Activated CD4-positive, alpha-beta T cell treated with anti-CD3 and anti-CD28 coated beads, Interleukin-2, amount 10 ng/mL, durations not matched to agents 24 days and 14 days (primary cell): ENCODE measurements around the gene CHD1. TPM values are rescaled to one million over a fixed set of nuclear protein-coding genes. Genes with fewer than 3 reads are reported as not detected.

Experiments
- DNase-seq: peaks from one replicate; pipeline ENCODE4 v3.0.0; 2022
- H3K27ac Mint-ChIP-seq: one replicate; pipeline ENCODE4 v1.8.0; 2022; ENCODE audit warnings: mild to moderate bottlenecking, mixed read lengths
- H3K27me3 Mint-ChIP-seq: one replicate; pipeline ENCODE4 v1.8.0; 2022; ENCODE audit warnings: mixed read lengths
- H3K36me3 Mint-ChIP-seq: one replicate; pipeline ENCODE4 v1.8.0; 2022; ENCODE audit warnings: low read depth, mild to moderate bottlenecking, mixed read lengths
- H3K4me1 Mint-ChIP-seq: one replicate; pipeline ENCODE4 v1.8.0; 2021; ENCODE audit warnings: mixed read lengths
- H3K4me3 Mint-ChIP-seq: one replicate; pipeline ENCODE4 v1.8.0; 2022; ENCODE audit warnings: mild to moderate bottlenecking, moderate library complexity, mixed read lengths
- H3K9me3 Mint-ChIP-seq: one replicate; pipeline ENCODE4 v1.8.0; 2021; ENCODE audit warnings: mixed read lengths
- intact Hi-C: fragments of 100-400 bp; cut with micrococcal nuclease; formaldehyde crosslinking; loops from one replicate; pipeline ENCODE4 v1.15.1; 2023
- total RNA-seq: library from RNA; stranded (reverse); gene quantifications from 2 replicates; pipeline ENCODE4 v1.2.3, GENCODE V29; 2022

Gene CHD1
- total RNA-seq, 1 donor from 2014 or later: 74.2 TPM

DNA sequence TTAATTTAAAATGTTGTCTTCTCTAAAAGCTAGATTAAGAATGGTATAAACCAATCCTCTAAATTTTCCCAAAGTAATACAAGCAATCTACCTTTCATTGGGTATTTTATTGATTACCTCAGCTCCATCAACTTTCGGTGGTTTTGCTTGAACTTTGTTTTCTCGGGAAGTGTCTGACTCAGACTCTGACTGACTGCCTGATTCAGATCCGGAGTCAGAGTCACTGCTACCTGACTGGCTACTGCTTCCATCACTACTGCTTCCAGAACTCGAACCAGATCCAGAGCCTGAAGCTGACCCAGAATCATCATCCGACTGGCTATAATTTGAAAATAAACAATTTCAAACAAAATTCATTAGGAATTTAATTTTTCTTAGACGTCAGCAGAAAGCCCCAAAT lies 24.0 kb downstream of the CHD1 start:
- peak overlapping the region; percentile 53 for H3K27ac Mint-ChIP-seq
- no peaks in the 10 kb centered on the region for H3K9me3 Mint-ChIP-seq
- no peak for DNase-seq
- no peaks in the 10 kb centered on the region for H3K27me3 Mint-ChIP-seq
- H3K36me3 Mint-ChIP-seq: peaks cover 30% of the 10 kb centered on the region
- intact Hi-C loops: no loop called here
- H3K4me3 Mint-ChIP-seq: no peak overlapping the region
- H3K4me1 Mint-ChIP-seq: peaks cover 29% of the 10 kb centered on the region

DNA sequence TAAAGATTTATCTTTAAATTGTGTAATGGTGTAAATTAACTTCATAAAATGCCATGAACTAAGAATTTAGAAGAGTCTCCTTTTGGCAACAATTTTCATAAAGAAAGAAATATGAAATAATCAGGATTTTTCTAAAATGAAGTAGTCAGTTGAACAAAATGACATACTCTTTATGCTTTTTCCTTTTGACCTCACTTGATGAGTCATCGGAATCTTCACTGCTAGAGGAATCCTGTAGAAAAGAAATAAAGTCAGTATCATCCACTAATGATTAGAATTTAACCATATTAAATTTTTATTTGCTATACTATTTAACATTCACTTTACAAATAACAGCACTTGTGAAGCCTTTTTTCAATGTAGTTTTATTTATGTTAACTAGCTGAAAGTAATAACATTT lies 26.1 kb downstream of the CHD1 start:
- intact Hi-C loops: no loop called here
- Mint-ChIP-seq H3K4me3 (no peak overlapping the region), H3K27me3 (no peaks in the 10 kb centered on the region), H3K4me1 (peaks cover 19% of the 10 kb centered on the region), H3K9me3 (no peaks in the 10 kb centered on the region), H3K36me3 (peaks cover 39% of the 10 kb centered on the region), H3K27ac (no peak overlapping the region)
- DNase-seq: no peak

DNA sequence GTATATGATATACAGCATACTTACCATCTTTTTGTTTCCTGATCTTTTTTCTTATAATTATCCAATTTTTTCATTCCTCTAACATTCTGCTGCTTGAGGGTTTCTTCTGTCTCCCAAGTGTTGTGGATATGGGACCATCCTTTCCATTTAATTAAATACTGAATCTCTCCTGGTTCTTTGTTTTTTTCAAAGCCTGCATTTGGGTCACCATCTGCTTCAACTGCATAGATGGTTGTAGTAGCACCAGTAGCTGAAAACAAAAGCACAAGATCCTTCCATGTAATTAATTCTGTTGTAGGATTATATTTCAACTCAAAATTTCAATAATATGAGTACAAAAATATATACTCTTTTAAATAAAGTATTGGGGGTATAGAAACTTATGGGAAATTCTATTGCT lies 29.4 kb downstream of the CHD1 start:
- no peak overlapping the region for H3K27ac Mint-ChIP-seq
- H3K4me1 Mint-ChIP-seq: peaks cover 5% of the 10 kb centered on the region
- no peak overlapping the region for H3K4me3 Mint-ChIP-seq
- no peak for DNase-seq
- H3K27me3 Mint-ChIP-seq: no peaks in the 10 kb centered on the region
- H3K36me3 Mint-ChIP-seq: peaks cover 50% of the 10 kb centered on the region
- intact Hi-C loops: no loop called here
- H3K9me3 Mint-ChIP-seq: no peaks in the 10 kb centered on the region

DNA sequence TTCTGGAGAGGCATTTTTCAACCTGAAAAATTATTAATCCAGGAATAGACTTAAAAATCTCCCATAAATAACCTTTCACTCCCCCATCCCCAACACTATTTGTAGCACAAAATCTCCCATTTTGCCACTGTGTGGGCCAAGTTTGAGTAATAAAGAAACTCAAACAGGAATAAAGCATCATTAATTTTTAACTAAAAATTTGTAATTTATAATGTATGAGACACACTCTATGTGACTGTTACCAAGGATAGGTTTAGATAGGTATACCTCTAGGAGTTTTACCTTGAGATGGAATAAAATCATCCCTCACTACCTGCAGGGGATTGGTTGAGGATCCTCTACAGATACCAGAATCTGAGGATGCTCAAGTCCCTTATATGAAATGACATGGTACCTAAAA lies 30.1 kb downstream of the CHD1 start:
- Mint-ChIP-seq H3K27ac (no peak overlapping the region), H3K27me3 (no peaks in the 10 kb centered on the region), H3K9me3 (no peaks in the 10 kb centered on the region), H3K4me3 (no peak overlapping the region), H3K36me3 (peaks cover 49% of the 10 kb centered on the region), H3K4me1 (peaks cover 3% of the 10 kb centered on the region)
- no peak for DNase-seq
- intact Hi-C loops: no loop called here

DNA sequence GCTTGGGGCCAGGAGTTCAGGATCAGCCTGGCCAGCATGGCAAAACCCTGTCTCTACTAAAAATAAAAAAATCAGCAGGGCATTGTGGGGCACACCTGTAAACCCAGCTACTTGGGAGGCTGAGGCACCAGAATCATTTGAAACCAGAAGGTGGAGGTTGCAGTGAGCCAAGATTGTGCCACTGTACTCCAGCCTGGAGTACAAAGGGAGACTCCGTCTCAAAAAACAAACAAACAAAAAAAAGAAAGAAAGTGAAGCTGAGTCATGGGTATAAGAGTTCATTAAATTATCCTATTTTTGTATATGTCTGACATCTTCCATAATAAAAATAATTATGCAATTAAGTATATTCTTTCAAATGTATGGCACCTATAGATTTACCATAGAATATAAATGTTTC lies 37.2 kb downstream of the CHD1 start:
- intact Hi-C loops: loop anchor here (5.0 kb wide), 1 partner anchor 34 kb away; no protein-coding TSS in a partner anchor

DNA sequence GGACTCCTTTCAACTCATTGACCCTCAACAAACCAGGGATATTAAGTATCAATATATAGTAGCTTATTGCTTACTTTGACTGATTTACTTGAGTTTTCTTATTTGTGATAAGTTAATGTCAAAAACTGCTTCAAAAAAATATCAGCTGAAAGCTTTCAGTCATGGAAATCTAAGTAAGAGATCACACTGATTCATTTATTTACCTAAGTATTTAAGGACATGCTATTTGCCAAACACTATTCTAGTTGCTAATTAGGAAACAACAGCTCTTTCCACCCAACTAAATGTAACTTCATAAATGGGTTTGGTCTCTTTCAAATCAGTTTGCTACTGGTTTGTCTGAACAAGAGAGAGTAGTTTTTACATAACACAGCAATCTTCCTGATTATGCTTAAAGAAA lies 48.2 kb downstream of the CHD1 start:
- H3K27ac Mint-ChIP-seq: no peak overlapping the region
- H3K4me1 Mint-ChIP-seq: peaks cover 10% of the 10 kb centered on the region
- peaks cover 66% of the 10 kb centered on the region for H3K36me3 Mint-ChIP-seq
- no peaks in the 10 kb centered on the region for H3K9me3 Mint-ChIP-seq
- no peak overlapping the region for H3K4me3 Mint-ChIP-seq
- no peaks in the 10 kb centered on the region for H3K27me3 Mint-ChIP-seq
- no peak for DNase-seq
- intact Hi-C loops: no loop called here

More for the DNA sequence above, 37.2 kb downstream of the CHD1 start:
- Mint-ChIP-seq H3K36me3 (peaks cover 60% of the 10 kb centered on the region), H3K4me3 (no peak overlapping the region), H3K4me1 (no peaks in the 10 kb centered on the region), H3K9me3 (no peaks in the 10 kb centered on the region), H3K27me3 (no peaks in the 10 kb centered on the region), H3K27ac (no peak overlapping the region)
- no peak for DNase-seq

DNA sequence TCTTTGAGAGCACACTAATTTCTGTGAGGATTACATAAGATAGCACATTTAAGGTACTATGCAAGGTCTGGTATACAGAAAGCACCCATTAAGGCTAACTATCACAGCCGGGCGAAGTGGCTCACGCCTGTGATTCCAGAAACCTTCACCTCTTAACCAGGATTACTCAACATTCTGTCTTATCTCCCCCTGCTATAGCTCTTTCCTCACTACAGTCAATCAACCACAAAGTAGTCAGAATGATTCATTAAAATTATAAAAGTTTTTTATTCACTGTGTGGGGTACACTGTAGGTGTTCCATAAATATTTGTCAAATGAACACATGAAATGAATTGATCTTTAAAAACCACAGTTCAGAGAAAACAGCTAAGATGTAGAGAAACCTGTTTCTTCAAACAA lies 48.7 kb downstream of the CHD1 start:
- peaks cover 66% of the 10 kb centered on the region for H3K36me3 Mint-ChIP-seq
- intact Hi-C loops: no loop called here
- no peaks in the 10 kb centered on the region for H3K27me3 Mint-ChIP-seq
- H3K27ac Mint-ChIP-seq: no peak overlapping the region
- no peak overlapping the region for H3K4me3 Mint-ChIP-seq
- DNase-seq: no peak
- peaks cover 10% of the 10 kb centered on the region for H3K4me1 Mint-ChIP-seq
- H3K9me3 Mint-ChIP-seq: no peaks in the 10 kb centered on the region

DNA sequence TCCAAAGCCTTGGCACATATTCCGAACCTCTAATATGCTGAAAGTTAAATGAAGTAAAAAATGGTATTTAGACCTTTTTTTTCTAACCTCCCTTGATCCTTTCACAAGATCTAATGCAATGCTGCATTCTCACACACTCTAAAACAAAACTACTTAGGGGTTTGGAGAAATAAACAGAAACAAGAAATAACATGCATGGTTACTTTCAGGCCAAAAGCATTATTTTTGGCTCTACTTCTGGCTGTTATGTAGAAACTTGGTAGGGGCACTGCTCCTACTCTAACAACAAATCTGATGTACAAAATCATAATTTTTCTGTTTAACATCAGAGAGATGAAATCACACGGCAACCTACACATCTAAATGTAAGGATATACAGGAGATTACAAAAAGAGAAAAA lies 51.2 kb downstream of the CHD1 start:
- Mint-ChIP-seq H3K9me3 (no peaks in the 10 kb centered on the region), H3K4me1 (peaks cover 10% of the 10 kb centered on the region), H3K27ac (no peak overlapping the region), H3K27me3 (no peaks in the 10 kb centered on the region), H3K36me3 (peaks cover 59% of the 10 kb centered on the region), H3K4me3 (no peak overlapping the region)
- intact Hi-C loops: loop anchor here (2.0 kb wide), 1 partner anchor 19 kb away; no protein-coding TSS in a partner anchor
- DNase-seq: no peak

DNA sequence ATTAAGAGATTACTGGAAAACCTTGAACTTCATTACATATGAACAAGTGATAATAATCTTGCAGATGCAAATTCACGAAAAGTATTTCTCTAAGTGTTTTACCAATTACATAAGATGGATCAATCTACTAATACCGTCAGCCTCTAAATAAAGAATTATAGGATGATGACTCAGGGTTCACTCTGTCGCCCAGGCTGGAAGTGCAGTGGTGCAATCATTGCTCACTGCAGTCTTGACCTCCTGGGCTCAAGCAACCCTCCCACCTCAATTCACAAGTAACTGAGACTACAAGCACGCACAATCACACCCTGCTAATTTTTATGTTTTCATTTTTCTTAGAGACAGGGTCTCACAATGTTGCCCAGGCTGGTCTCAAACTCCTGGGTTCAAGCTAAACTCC lies 56.1 kb downstream of the CHD1 start:
- no peak for DNase-seq
- no peak overlapping the region for H3K27ac Mint-ChIP-seq
- H3K27me3 Mint-ChIP-seq: no peaks in the 10 kb centered on the region
- no peak overlapping the region for H3K4me3 Mint-ChIP-seq
- no peaks in the 10 kb centered on the region for H3K9me3 Mint-ChIP-seq
- intact Hi-C loops: no loop called here
- peaks cover 57% of the 10 kb centered on the region for H3K36me3 Mint-ChIP-seq
- H3K4me1 Mint-ChIP-seq: peaks cover 1% of the 10 kb centered on the region

DNA sequence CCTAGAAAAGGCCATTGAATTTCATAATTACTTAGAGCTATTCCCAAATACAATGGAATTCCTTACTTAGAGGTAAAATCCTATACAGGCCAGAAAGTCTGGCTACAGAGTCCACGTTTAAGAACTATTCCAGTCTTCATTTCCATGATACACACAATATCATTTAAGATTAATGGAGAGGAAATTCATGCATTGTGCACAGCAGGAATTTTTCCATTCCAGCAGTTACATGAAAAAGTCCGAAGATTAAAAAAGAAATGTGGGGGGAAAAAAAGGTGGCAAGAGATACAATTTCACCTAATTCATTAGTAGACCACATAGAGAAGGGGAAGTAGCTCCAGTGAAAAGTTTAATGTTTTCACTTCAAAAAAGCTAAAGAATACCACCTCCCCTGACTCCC lies 63.1 kb downstream of the CHD1 start:
- intact Hi-C loops: loop anchor here (5.0 kb wide), 1 partner anchor 47 kb away; no protein-coding TSS in a partner anchor
- no peaks in the 10 kb centered on the region for H3K27me3 Mint-ChIP-seq
- peaks cover 58% of the 10 kb centered on the region for H3K36me3 Mint-ChIP-seq
- H3K4me1 Mint-ChIP-seq: no peaks in the 10 kb centered on the region
- no peak overlapping the region for H3K4me3 Mint-ChIP-seq
- DNase-seq: no peak
- H3K27ac Mint-ChIP-seq: no peak overlapping the region
- no peaks in the 10 kb centered on the region for H3K9me3 Mint-ChIP-seq

DNA sequence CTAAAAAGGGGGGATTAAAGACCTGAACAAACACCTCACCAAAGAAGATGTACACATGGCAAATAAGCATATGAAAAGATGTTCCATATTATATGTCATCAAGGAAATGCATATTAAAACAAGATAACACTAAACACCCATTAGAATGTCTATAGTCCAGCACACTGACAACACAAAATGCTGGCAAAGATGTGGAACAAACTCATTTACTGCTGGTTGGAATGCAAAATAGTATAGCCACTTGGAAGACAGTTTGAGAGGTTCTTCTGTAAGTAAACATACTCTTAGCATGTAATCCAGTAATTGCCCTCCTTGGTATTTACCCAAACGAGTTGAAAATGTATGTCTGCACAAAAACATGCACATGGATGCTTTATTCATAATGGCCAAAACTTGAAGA lies 81.8 kb downstream of the CHD1 start:
- DNase-seq: no peak
- no peaks in the 10 kb centered on the region for H3K27me3 Mint-ChIP-seq
- H3K4me3 Mint-ChIP-seq: no peak overlapping the region
- H3K36me3 Mint-ChIP-seq: no peaks in the 10 kb centered on the region
- no peak overlapping the region for H3K27ac Mint-ChIP-seq
- intact Hi-C loops: no loop called here
- H3K9me3 Mint-ChIP-seq: peaks cover 4% of the 10 kb centered on the region
- H3K4me1 Mint-ChIP-seq: no peaks in the 10 kb centered on the region

DNA sequence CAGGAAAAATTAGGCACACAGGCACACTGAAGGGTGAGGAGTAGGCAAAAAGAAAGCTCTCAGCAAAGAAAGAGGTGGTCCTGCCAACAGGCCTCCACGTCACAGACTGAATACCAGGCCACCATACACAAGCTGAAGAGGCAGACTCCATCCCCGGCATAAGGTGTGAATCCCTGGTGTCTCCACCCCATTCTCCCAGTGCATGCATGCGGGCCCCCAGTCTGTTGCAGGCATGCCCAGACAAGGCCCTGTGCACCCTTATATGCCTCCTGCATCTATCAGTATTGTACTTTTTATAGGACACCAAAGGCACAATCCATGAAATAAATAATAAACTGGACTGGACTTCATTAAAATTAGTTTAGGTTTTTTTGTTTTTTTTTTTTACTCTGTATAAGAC lies 82.3 kb downstream of the CHD1 start:
- intact Hi-C loops: no loop called here
- no peaks in the 10 kb centered on the region for H3K27me3 Mint-ChIP-seq
- H3K36me3 Mint-ChIP-seq: no peaks in the 10 kb centered on the region
- no peak for DNase-seq
- no peak overlapping the region for H3K27ac Mint-ChIP-seq
- no peaks in the 10 kb centered on the region for H3K4me1 Mint-ChIP-seq
- no peak overlapping the region for H3K4me3 Mint-ChIP-seq
- H3K9me3 Mint-ChIP-seq: peaks cover 4% of the 10 kb centered on the region

DNA sequence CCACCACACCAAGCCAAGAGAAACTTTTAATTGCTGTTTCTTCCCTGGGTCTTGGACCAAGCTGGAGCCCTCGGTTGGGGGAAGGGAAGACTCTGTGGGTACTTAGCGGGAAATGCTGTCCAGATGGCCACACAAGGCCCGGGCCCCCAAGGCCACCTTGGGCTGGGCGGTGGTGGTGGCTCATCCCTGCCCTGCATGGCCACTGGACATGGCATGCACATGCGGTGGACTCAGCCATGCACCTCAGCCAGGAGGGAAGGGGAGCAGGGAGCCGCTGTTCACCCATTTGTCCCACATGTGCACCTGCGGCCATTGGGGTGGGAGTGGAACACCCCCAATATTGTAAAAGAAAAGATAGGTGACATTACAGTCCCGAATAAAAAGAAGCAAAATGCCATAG lies 82.9 kb downstream of the CHD1 start:
- Mint-ChIP-seq H3K27ac (no peak overlapping the region), H3K27me3 (no peaks in the 10 kb centered on the region), H3K36me3 (no peaks in the 10 kb centered on the region), H3K4me1 (no peaks in the 10 kb centered on the region), H3K4me3 (no peak overlapping the region), H3K9me3 (peaks cover 4% of the 10 kb centered on the region)
- intact Hi-C loops: no loop called here
- no peak for DNase-seq

DNA sequence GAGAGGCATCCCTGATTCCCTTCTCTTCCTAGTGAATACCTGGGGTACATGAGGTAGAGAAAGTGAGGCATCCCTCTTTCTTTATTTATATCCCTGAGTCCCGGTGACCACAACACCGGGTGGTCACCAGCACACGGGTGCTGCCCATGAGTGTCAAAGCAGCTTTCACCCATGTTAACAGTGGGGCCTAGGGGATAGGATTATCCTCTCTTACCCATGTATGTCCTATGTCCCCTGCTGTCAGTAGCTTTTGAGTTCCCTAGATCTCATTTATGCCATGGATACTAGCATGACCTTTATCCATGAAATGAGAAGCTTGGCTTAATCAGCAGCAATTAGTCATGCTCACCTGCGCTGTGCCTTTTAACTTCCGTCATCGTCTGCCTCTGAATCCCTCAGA lies 83.9 kb downstream of the CHD1 start:
- Mint-ChIP-seq H3K36me3 (no peaks in the 10 kb centered on the region), H3K9me3 (peaks cover 4% of the 10 kb centered on the region)

DNA sequence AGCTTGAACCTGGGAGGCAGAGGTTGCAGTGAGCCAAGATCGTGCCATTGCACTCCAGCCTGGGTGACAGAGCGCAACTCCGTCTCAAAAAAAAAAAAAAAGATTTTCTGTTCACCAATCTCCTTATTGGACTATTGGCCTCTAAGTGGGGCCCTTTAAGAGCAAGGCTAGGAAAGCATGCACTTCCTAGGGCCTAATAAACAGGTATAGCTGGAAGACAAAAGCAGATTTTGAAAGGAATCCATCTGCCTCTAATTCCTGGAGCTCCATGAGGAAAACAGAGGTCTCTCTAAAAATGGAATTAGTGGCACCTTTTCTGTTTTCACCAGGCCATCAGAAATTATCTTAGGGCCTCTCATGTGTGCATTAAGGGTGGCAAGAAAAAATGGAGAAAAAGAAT lies 85.3 kb downstream of the CHD1 start:
- Mint-ChIP-seq H3K4me3 (no peak overlapping the region), H3K36me3 (no peaks in the 10 kb centered on the region), H3K9me3 (peaks cover 4% of the 10 kb centered on the region)

More for the DNA sequence above, 83.9 kb downstream of the CHD1 start:
- H3K27ac Mint-ChIP-seq: no peak overlapping the region
- no peaks in the 10 kb centered on the region for H3K27me3 Mint-ChIP-seq
- no peaks in the 10 kb centered on the region for H3K4me1 Mint-ChIP-seq
- H3K4me3 Mint-ChIP-seq: no peak overlapping the region
- no peak for DNase-seq
- intact Hi-C loops: no loop called here

More for the DNA sequence above, 85.3 kb downstream of the CHD1 start:
- DNase-seq: no peak
- no peak overlapping the region for H3K27ac Mint-ChIP-seq
- intact Hi-C loops: no loop called here
- no peaks in the 10 kb centered on the region for H3K4me1 Mint-ChIP-seq
- H3K27me3 Mint-ChIP-seq: no peaks in the 10 kb centered on the region
